NCI-H2196 (cell line): ENCODE measurements around the gene WDTC1.

ENCODE experiments used
- DNase-seq: peaks from one replicate; lab custom pipeline; 2025; ENCODE audit not compliant: unreplicated experiment; lab: John Stamatoyannopoulos, UW

Gene WDTC1

GRCh38 chr1:27300341-27301051 lies 66.1 kb downstream of the WDTC1 start:
- peak; percentile 84 for DNase-seq

DNA sequence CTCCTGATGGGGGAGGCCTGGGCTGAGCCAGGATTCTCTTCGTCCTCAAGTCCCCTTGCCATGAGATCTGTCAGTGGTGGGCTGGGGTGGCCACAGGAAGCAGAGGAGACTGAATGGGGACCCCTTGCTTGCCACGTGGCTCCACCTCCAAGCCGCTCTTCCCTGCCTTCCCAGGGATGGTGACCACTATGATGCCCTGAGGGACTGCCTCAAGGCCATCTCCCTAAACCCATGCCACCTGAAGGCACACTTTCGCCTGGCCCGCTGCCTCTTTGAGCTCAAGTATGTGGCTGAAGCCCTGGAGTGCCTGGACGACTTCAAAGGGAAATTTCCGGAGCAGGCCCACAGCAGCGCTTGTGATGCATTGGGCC lies 66.6 kb downstream of the WDTC1 start:
- DNase-seq = peak; percentile 53

DNA sequence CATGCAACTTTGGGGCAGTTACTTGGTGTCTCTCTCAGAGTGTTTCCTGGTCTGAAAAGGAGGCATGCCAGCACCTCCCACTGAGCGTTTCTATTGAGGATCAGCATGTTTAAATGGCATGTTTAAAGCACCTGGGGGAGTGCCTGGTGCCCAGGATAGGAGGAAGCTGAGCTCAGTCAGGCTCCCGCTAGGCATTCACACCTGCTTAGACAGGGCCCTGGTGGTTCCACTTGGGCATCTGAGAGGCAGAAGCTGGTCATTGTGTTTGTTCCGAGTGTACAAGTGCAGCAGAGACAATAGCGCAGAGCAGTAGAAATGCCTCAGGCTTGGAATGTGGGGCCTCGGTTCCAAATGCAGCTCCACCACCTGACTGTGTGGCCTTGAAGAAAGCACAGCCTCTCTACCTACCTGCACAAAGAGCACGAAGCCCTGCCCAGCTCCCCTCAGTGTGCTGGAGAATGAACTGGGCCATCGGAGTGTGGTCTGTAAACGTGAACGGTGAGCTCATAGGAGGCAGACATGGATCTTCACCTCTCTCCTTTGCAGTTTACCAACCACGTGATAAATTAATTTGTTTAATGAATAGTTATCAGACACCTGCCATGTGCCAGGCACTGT lies 67.3 kb downstream of the WDTC1 start:
- peak; percentile 71 for DNase-seq

- DNase-seq = no peak
Observed at GRCh38 chr1:27302612-27303011, 68.2 kb downstream of the WDTC1 start.

GRCh38 chr1:27303509-27303908 lies 69.1 kb downstream of the WDTC1 start:
- DNase-seq = no peak

- no peak for DNase-seq
Observed at GRCh38 chr1:27306071-27306470, 71.6 kb downstream of the WDTC1 start.

DNA sequence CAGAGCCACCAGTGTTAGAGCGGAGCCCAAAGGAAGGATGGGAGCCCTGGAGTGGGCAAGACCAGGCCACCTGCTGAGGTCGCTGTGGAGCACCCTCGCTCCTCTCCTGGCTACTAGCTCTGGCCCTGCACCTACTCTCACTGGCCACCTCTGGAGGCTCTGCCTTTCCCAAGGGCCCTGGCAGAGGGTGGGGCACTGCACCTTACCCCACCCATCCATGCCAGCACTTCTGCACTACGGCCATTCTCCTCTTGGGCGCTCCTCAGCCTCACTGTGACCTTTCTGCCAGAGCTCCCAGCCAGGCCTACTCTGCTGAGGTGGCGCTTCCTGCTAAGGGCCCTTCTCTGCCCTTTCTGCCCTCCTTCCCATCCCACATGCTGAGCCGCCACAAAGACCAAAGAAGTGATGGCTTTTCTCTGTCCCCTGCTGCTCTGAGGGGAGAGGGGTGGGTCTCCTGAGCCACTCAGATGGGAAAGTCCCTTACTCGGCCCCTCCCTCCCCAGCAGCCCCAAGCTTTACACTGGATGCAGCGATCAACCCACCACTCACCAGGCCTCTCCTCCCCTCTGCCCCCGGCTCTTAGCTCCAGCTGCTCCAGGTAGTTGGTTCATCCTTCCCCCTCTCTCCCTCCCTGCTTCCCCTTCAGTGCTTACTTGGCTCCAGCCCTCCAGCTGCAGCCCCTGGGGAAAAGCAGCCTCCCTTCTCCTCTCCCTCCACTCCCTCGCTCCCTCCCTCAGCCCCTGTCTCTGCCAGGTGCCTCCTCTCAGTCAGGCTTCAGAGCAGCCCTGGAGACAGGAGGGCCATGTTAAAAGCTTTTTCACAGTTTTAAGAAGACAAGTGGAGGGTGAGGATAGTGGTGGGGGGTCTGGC lies 72.7 kb downstream of the WDTC1 start:
- DNase-seq = peak; percentile 28

- no peak for DNase-seq
Observed at GRCh38 chr1:27307874-27308598, 73.6 kb downstream of the WDTC1 start.

DNA sequence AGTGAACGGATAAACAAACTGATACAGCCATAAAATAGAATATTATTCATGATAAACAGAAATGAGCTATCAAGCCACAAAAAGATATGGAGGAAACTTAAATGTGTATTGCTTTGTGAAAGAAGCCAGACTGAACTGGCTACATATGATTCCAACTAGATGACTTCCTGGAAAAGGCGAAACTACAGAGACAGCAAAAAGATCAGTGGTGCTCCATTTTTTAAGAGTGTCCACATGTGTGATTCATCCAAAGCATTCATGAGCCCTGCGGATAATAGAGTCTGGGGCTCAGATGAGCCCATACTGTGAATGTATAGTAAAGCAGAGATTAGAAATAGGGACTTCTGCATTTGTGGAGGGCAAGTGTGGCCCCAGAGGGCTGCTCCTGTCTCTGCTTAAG lies 79.7 kb downstream of the WDTC1 start:
- DNase-seq = no peak

- no peak for DNase-seq
Observed at GRCh38 chr1:27314737-27315136, 80.3 kb downstream of the WDTC1 start.

- no peak for DNase-seq
Observed at GRCh38 chr1:27316860-27317259, 82.4 kb downstream of the WDTC1 start.

- DNase-seq = no peak
Observed at GRCh38 chr1:27318136-27318535, 83.7 kb downstream of the WDTC1 start.

DNA sequence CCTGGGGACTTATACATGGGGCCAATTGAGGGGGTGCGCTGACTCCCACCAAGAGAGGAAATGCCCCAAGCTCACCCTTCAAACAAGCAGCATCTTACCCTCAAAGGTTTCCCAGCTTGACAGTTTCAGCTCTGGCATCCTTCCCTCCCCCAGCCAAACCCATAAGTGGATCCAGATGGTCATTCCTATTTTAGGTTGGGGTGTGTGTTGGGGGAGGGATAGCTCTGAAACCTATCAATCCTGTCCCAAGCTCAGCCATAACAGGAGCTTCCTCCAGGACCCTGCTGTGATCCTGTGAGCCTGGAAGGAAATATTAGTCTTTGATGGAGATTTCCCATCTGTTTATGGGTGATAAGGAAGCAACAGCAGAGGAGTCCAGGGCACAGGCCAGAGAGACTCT lies 84.2 kb downstream of the WDTC1 start:
- DNase-seq = no peak

- DNase-seq = peak; percentile 99
Observed at GRCh38 chr1:27321813-27322568, 87.6 kb downstream of the WDTC1 start, which contains the start of gene TMEM222. Gene TMEM222, plus strand, starts transcription at chr1:27322163. Its CDS starts 35 bp downstream, at chr1:27322198.

GRCh38 chr1:27322569-27323240 lies 88.3 kb downstream of the WDTC1 start:
- no peak for DNase-seq

GRCh38 chr1:27325286-27325685 lies 90.9 kb downstream of the WDTC1 start:
- DNase-seq = no peak

GRCh38 chr1:27327964-27328363 lies 93.5 kb downstream of the WDTC1 start:
- DNase-seq = no peak

- DNase-seq = no peak
Observed at GRCh38 chr1:27330786-27331185, 96.4 kb downstream of the WDTC1 start.

DNA sequence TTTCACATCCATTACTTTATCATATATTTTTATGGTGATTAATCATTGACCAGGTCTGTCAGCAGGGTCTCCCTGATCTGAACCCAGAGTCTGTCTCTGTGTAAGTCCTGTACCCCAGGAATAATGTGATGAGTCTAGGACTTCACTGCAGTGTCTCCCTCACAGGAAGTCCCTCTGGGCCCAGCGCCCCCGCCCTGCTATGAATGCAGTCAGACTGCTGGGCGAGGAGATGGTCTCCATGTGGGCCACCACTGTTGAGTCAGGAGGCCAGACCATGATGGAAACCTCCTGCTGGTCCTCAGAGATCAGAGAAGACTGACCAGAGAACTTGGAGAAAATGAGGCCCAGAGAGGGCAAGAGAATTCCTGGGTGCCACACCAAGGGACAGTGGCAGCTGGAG lies 97.0 kb downstream of the WDTC1 start:
- DNase-seq = no peak

GRCh38 chr1:27331922-27332321 lies 97.5 kb downstream of the WDTC1 start:
- no peak for DNase-seq
